ENCODE data around the gene MEIS1.

Gene MEIS1

GRCh38 chr2:66507673-66508201, 72.8 kb downstream of the MEIS1 start:
- DNase-seq (ENCODE audit: low read depth): no peak

GRCh38 chr2:66508484-66509071, 73.7 kb downstream of the MEIS1 start:
- no peak for DNase-seq (ENCODE audit: low read depth)

GRCh38 chr2:66509326-66509811, 74.4 kb downstream of the MEIS1 start:
- no peak for DNase-seq (ENCODE audit: low read depth)

DNA sequence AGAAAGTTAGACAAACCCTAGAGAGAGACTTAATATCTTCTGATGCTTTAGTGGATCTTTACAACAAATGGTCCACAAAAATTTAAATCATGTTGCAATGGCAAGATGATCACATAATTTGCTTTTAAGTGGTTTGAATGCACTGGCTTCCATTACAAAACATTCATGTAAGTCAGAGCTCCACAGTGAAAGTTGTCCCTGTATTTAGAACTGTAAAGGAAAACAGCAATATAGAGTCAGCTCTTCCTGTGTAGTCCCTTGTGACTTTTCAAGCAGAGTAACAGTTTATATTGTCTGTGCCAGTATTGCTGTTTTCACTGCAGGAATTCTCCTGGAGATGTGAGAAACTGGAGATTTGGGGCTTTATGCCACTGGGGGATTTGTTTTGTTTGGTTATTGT, 77.7 kb downstream of the MEIS1 start:
- no peak for DNase-seq (ENCODE audit: low read depth)

DNA sequence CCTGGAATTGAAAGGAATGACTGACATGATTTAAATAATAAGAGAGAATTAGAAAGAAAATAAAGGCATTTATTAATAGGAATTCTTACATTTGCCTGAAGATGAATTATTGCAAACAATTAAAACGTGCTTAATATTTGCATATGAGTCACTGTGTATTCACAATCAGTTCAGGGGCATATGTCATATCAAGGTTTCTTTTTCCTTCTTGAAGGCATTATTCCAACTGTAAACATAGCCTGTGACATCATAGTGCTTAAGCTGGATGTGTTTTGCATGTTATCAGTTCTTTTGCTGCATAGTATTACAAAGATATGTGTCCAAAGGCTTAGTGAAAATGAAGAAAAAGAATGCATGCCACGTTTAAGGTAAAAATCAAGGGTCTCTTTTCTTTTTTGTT, 80.8 kb downstream of the MEIS1 start:
- DNase-seq (ENCODE audit: low read depth): no peak

DNA sequence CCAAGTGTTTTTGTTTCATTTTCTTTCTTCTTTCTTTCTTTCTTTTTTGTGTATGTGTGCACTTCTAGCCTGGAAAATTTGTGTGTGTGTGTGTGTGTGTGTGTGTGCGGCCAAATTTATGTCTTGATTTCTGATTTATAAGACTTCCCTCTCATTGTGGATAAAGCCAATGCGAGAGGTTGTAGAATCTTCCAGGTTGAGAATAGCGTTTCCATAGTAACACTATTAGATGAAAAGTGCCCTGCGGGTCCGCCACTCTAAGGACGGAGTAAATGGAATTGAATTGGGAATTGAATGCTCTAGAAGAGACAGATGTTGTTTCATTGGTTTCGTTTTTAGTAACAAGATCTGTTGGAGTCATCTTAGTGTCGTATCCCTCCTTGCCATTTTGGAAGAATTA, 81.6 kb downstream of the MEIS1 start:
- no peak for DNase-seq (ENCODE audit: low read depth)

GRCh38 chr2:66517772-66518171, 82.8 kb downstream of the MEIS1 start:
- no peak for DNase-seq (ENCODE audit: low read depth)

- DNase-seq (ENCODE audit: low read depth): no peak
These were observed 84.4 kb downstream of the MEIS1 start for GRCh38 chr2:66519264-66519843.

DNA sequence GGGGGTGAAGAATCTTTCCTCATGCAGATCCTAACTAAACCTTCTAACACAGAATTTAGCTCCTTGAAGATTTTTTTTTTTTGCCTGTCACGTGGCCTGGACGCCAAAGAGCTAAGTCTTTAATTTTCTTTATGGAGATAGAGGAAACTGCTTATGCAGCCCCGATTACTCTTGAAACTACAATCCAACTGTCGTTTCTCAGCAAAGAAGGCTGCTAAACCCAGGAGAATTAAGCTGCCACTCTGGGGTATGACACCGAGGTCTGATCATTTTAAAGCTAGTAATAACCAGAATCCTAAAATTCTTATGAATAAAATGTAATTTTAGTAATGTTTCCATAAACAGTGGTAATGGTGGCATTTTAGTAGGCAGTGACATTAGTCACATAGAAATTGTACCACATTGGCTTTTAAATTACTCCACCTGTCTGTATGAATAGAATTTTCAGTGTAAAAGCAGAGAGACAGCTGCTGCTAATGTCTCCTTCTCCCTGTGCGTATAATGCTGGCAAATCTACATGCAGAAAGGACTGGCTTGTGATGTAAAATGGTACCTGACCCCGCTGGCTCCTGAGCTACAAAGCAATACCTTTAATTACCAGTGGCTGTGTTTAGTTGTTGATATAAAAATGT, 86.5 kb downstream of the MEIS1 start:
- DNase-seq (ENCODE audit: low read depth): no peak

DNA sequence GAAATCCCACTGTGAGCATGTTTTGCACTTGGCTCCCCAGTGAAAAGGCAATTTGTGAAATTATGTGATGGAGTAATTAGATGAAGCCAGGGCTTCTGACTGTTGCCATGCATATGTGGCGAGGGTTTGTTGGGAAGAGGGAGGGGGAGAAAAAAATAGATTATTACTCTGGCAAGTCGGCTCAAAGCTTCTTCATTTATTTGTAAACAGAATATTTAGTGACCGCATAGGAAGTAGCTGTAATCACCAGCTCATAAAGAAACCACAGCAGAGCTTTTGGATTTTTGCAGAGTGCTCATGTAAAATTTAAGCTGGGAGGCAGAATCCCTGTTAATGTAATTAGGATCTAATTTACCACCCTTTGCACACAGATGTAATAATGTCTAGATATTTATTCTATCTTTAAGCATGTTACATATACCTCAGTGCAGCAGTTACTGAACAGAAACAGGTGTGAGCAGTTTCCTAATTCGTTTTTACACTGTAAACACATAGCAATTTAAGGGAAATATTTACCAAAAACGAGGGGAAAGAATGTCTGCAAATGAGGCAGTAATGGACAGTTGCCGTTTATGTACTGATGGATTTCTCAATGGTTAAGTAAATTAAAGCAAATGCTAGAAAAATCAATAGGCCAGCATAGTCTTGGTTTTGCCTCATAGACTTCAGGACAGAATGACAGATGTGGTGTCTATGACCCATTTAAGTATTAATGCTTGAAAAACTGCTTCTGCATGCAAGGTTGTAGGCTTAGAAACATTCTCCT, 87.9 kb downstream of the MEIS1 start:
- no peak for DNase-seq (ENCODE audit: low read depth)

- DNase-seq (ENCODE audit: low read depth): no peak
These were observed 88.5 kb downstream of the MEIS1 start for GRCh38 chr2:66523377-66523969.

- no peak for DNase-seq (ENCODE audit: low read depth)
These were observed 89.1 kb downstream of the MEIS1 start for GRCh38 chr2:66523990-66524389.

DNA sequence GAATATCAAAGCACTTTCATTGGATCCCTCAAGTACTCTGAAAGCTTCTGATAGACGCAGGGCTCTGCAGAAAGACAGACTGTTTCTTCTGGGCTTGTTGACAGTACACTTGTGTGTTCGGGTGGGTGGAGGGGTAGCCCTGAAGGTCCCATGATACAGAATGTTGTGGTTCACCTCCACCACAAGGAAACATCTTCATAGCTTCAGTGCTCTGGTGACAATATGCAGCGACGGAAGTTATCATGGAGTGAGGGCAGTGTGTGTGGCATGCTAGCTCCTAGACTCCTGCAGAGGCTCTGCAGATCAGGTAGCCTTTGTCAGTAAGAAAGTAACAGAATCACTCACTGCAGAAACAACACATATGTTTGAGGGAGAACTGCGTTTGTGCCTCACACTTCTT, 90.7 kb downstream of the MEIS1 start:
- no peak for DNase-seq (ENCODE audit: low read depth)

DNA sequence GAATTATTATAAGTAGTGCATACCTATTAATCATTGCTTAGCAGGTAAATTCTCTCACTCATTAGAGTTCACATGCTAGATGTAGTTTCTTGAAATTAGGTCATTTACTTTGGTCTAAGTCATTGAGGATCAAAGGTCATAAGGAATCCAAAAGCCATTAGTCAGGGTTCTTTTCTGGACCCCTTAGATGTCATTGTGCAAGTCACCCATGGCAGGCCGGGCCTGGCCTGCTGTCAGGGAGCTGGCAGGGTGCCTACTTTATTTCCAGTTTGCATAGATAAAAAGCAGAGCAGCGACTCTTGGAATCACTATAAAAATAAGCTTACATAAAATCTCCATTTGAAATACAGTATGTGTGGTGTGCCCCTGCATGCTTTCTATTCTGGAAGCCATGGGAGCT, 91.3 kb downstream of the MEIS1 start:
- no peak for DNase-seq (ENCODE audit: low read depth)

DNA sequence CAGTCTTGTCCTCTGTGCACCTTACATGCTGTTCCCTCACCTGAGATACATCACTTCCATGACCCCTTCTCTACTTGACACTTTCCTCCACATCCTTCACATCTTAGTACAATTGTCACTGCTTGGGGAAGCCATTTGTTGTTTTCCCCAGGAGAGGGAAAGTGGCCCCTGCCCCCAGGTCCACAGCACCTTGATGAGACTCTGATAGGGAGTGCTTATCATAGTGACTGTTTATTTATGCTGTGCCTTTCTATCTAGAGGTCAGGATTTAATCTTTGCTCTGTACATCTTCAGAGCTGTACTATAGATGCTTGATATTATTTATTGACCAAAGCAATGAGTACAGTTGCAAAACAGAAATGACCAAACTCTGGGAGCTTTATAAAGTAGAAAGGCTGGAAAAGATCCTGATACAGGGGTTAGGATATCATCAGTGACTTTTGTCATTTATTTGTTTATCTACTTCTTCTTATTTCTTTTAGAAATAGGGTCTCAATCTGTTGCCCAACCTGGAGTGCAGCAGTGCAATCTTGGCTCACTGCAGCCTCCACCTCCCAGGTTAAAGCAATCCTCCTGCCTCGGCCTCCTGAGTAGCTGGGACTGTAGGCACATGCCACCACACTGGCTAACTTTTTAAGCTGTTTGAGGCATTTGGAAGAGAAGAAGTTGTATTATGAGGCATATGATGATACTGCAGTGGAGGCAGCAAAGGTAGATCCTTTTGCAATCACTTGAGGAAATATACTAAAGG, 94.2 kb downstream of the MEIS1 start:
- no peak for DNase-seq (ENCODE audit: low read depth)

- no peak for DNase-seq (ENCODE audit: low read depth)
These were observed 95.7 kb downstream of the MEIS1 start for GRCh38 chr2:66530651-66531050.

- no peak for DNase-seq (ENCODE audit: low read depth)
These were observed 96.2 kb downstream of the MEIS1 start for GRCh38 chr2:66531155-66531554.

GRCh38 chr2:66531567-66531966, 96.6 kb downstream of the MEIS1 start:
- DNase-seq (ENCODE audit: low read depth): no peak

- DNase-seq (ENCODE audit: low read depth): no peak
These were observed 98.3 kb downstream of the MEIS1 start for GRCh38 chr2:66532972-66533868.

- no peak for DNase-seq (ENCODE audit: low read depth)
These were observed 99.5 kb downstream of the MEIS1 start for GRCh38 chr2:66534461-66534860.

Measured in activated T-helper 9 cell treated with anti-CD3 and anti-CD28 coated beads, Interleukin-2, amount 50 U/mL, for 16 hours (primary cell).